Upper lobe of left lung (tissue), 4 donors: ENCODE measurements around the gene MMP23B.
"Not testable (repeated sequence)": the region's sequence is repeated elsewhere in the genome, so short reads cannot be mapped to it uniquely, and the experiment has no call there.

Experiments used
- POLR2A ChIP-seq, 4 donors: fragments of 450-650 bp; IDR thresholded peaks; one replicate each; pipeline ENCODE4 v1.5.1; 2016 to 2017; ENCODE audit warnings: antibody characterized with exemption in 4 of 4, mild to moderate bottlenecking in 2 of 4
- TF ChIP-seq, protein P1 (sequence below), 6 experiments: fragments of 450-650 bp in 4 of 6; fragments of 200-600 bp in 2 of 6; sonication (generic) in 2 of 6; IDR thresholded peaks; one replicate each; pipeline ENCODE4 v1.5.1; 2016 to 2019; ENCODE audit warnings: antibody characterized with exemption in 6 of 6

- TF ChIP-seq, protein P1, sequence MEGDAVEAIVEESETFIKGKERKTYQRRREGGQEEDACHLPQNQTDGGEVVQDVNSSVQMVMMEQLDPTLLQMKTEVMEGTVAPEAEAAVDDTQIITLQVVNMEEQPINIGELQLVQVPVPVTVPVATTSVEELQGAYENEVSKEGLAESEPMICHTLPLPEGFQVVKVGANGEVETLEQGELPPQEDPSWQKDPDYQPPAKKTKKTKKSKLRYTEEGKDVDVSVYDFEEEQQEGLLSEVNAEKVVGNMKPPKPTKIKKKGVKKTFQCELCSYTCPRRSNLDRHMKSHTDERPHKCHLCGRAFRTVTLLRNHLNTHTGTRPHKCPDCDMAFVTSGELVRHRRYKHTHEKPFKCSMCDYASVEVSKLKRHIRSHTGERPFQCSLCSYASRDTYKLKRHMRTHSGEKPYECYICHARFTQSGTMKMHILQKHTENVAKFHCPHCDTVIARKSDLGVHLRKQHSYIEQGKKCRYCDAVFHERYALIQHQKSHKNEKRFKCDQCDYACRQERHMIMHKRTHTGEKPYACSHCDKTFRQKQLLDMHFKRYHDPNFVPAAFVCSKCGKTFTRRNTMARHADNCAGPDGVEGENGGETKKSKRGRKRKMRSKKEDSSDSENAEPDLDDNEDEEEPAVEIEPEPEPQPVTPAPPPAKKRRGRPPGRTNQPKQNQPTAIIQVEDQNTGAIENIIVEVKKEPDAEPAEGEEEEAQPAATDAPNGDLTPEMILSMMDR (IDR thresholded peaks at IDR 0.05) = not testable (repeated sequence)
- TF ChIP-seq POLR2A (IDR thresholded peaks at IDR 0.05) = not testable (repeated sequence)
These were observed 44.1 kb downstream of the MMP23B start for GRCh38 chr1:1676087-1676486.
